ENCODE measurements around the gene CECR2. TPM values are rescaled to one million over a fixed set of nuclear protein-coding genes. Genes with fewer than 3 reads are reported as not detected.

Gene CECR2
- total and polyA plus RNA-seq, 2 of the 8 experiments (the other 6 are each of a cell fraction or from before 2014, with no cell fraction given), result 18.3 to 123 TPM

- no peak overlapping the region for H2BK20ac ChIP-seq (ENCODE audit: low read length)
- H3K14ac ChIP-seq (ENCODE audit: insufficient read length), result no peak overlapping the region
- DNase-seq (ENCODE audit: low read depth in 1 of 2, low spot score in 2 of 2) (no peak), FAIRE-seq (no peak)
- POLR2A ChIA-PET (ENCODE audit: partially characterized antibody), result interaction anchor here (2.2 kb wide), 1 partner anchor 13 kb away, joined by 5 read pairs; no protein-coding TSS in a partner anchor
- H3K9ac ChIP-seq (replicated peaks in 1 of 4; ENCODE audit: extremely low read depth in 1 of 4, low read depth in 3 of 4, low read length in 3 of 4), result no peak overlapping the region
- H3K4ac ChIP-seq (replicated peaks; ENCODE audit: insufficient read length, low read depth, low read length), result no peak overlapping the region
- no peak overlapping the region for H4K91ac ChIP-seq (replicated peaks; ENCODE audit: insufficient read length, low read length)
- WGBS, 2 experiments (ENCODE audit: extremely low coverage in 1 of 2, insufficient coverage in 1 of 2, insufficient read length in 1 of 2, insufficient replicate concordance in 2 of 2, low coverage in 1 of 2, low lambda C conversion rate in 2 of 2, missing lambda C conversion rate in 1 of 2), result 100% methylated on average over 5 of the region's 5 CpGs; no CpG with 5 or more reads in 1 of the 2 experiments
- H3K23me2 ChIP-seq (ENCODE audit: low read depth, low read length), result no peaks in the 10 kb centered on the region; the same call in 1 of the 2 replicates
- peaks cover 0 to 6% of the 10 kb centered on the region in 2 experiments for H4K20me1 ChIP-seq (replicated peaks in 1 of 2; ENCODE audit: control insufficient read depth in 1 of 2, insufficient read depth in 2 of 2, low read length in 2 of 2)
- no peak overlapping the region for H4K8ac ChIP-seq (ENCODE audit: extremely low read depth, insufficient read depth, low read length)
- CTCF ChIA-PET (ENCODE audit: partially characterized antibody), result no interaction called here
- no peak overlapping the region for H2BK15ac ChIP-seq (ENCODE audit: low read length)
- H3K27ac ChIP-seq (ENCODE audit: low read depth, low read length), result no peak overlapping the region
- H2BK120ac ChIP-seq (replicated peaks; ENCODE audit: low read depth, low read length), result no peak overlapping the region
- no peak overlapping the region for H2BK12ac ChIP-seq (ENCODE audit: low read depth, low read length)
- H3K9me3 ChIP-seq (ENCODE audit: insufficient read depth in 2 of 2, low read depth in 1 of 2, low read length in 1 of 2), result no peaks in the 10 kb centered on the region
- H3K4me2 ChIP-seq (ENCODE audit: insufficient read depth in 1 of 2, low read depth in 2 of 2, low read length in 2 of 2), result no peak overlapping the region
- H3K79me2 ChIP-seq (ENCODE audit: control insufficient read depth in 1 of 2, insufficient read depth in 2 of 2, low read length in 2 of 2), result peaks cover 0 to 2% of the 10 kb centered on the region in 2 experiments; a peak in 1 of 4 replicates
- TF ChIP-seq JUND (IDR thresholded peaks at IDR 0.05; ENCODE audit: low read length) (no peak), CHD2 (IDR thresholded peaks at IDR 0.05; ENCODE audit: low read length) (no peak), EZH2 (IDR thresholded peaks at IDR 0.05; ENCODE audit: low read depth, low read length, severe bottlenecking) (no peak), MAX (IDR thresholded peaks at IDR 0.05) (no peak), CBX8 (IDR thresholded peaks at IDR 0.05; ENCODE audit: borderline replicate concordance, low read depth, low read length) (no peak), USF2 (IDR thresholded peaks at IDR 0.05; ENCODE audit: low read length) (no peak)
- H3K79me1 ChIP-seq (ENCODE audit: low read depth, low read length), result peaks cover 2% of the 10 kb centered on the region; the same call in 1 of the 2 replicates
- no peak overlapping the region for H2AFZ ChIP-seq (ENCODE audit: low read length)
- H3K36me3 ChIP-seq (ENCODE audit: control insufficient read depth in 2 of 4, insufficient read depth in 4 of 4, low read length in 3 of 4), result peaks cover 49 to 86% (median 66%) of the 10 kb centered on the region in 4 experiments
- H2BK5ac ChIP-seq (ENCODE audit: low read depth, low read length), result no peak overlapping the region
- H3K56ac ChIP-seq (replicated peaks; ENCODE audit: insufficient read length, low read depth, low read length), result no peak overlapping the region
- no peak overlapping the region for H4K5ac ChIP-seq (ENCODE audit: insufficient read length, low read depth, low read length)
- no peak overlapping the region for H3K18ac ChIP-seq (ENCODE audit: extremely low read depth, low read length)
- no peak overlapping the region for H3K23ac ChIP-seq (ENCODE audit: insufficient read length)
- no peaks in the 10 kb centered on the region for H3K4me1 ChIP-seq (replicated peaks in 1 of 4; ENCODE audit: control insufficient read depth in 3 of 4, insufficient read depth in 4 of 4, low read length in 3 of 4)
- H3K4me3 ChIP-seq (ENCODE audit: extremely low read depth in 1 of 4, insufficient read depth in 2 of 4, low read depth in 3 of 4, low read length in 4 of 4), result no peak overlapping the region
- no peak overlapping the region for H2AK5ac ChIP-seq (ENCODE audit: low read depth, low read length)
- H3K27me3 ChIP-seq (replicated peaks in 1 of 4; ENCODE audit: control insufficient read depth in 3 of 4, extremely low read depth in 1 of 4, insufficient read depth in 3 of 4, low read length in 3 of 4), result no peaks in the 10 kb centered on the region
These were observed 180.4 kb downstream of the CECR2 start for GRCh38 chr22:17549655-17550054.
